Suprapubic skin (tissue), 4 donors: ENCODE measurements around the gene GEN1. TPM values are rescaled to one million over a fixed set of nuclear protein-coding genes. Genes with fewer than 3 reads are reported as not detected.

Experiments
- DNase-seq, 2 donors: peaks; one replicate each; pipeline ENCODE4 v3.0.0-alpha.2; 2019; ENCODE audit warnings: low spot score in 2 of 2
- H3K27ac ChIP-seq: fragments of 200-600 bp; sonication (generic); one replicate; pipeline ENCODE4 v1.5.1; 2019
- H3K27me3 ChIP-seq: fragments of 200-600 bp; sonication (generic); one replicate; pipeline ENCODE4 v1.5.1; 2019
- H3K36me3 ChIP-seq: fragments of 200-600 bp; sonication (generic); one replicate; pipeline ENCODE4 v1.5.1; 2019
- H3K4me1 ChIP-seq: fragments of 200-600 bp; sonication (generic); one replicate; pipeline ENCODE4 v1.5.1; 2019
- H3K4me3 ChIP-seq: fragments of 200-600 bp; sonication (generic); one replicate; pipeline ENCODE4 v1.5.1; 2019; ENCODE audit warnings: mild to moderate bottlenecking
- H3K9me3 ChIP-seq: fragments of 200-600 bp; sonication (generic); one replicate; pipeline ENCODE4 v1.5.1; 2019
- EP300 ChIP-seq: sonication (generic); formaldehyde crosslinking; IDR thresholded peaks from one replicate; pipeline ENCODE4 v1.6.1; 2017; ENCODE audit warnings: antibody characterized with exemption
- POLR2A ChIP-seq, 2 donors: fragments of 450-650 bp; IDR thresholded peaks; one replicate each; pipeline ENCODE4 v1.6.1; 2017; ENCODE audit warnings: antibody characterized with exemption in 2 of 2, mild to moderate bottlenecking in 2 of 2, moderate library complexity in 2 of 2
- POLR2AphosphoS5 ChIP-seq, 3 donors: sonication (generic); formaldehyde crosslinking; IDR thresholded peaks; one replicate each; pipeline ENCODE4 v1.6.1; 2017; ENCODE audit warnings: antibody characterized with exemption in 3 of 3
- WGBS: methylation state at CpG from one replicate; pipeline ENCODE4 v1.1.5; 2018; 5-methylcytosine and 5-hydroxymethylcytosine counted together
- total RNA-seq, 4 donors: library from RNA; depleted of rRNA; stranded (reverse); fragments of >200 nt; gene quantifications; one replicate each; pipeline ENCODE4 v1.1.0, GENCODE V29; 2016
- TF ChIP-seq, protein P1 (sequence below), 2 donors: fragments of 200-600 bp in 1 of 2; fragments of 450-650 bp in 1 of 2; sonication (generic) in 1 of 2; IDR thresholded peaks; one replicate each; pipeline ENCODE4 v1.5.1; 2016 to 2019; ENCODE audit warnings: antibody characterized with exemption in 2 of 2, mild to moderate bottlenecking in 1 of 2, moderate library complexity in 1 of 2

Gene GEN1
- total RNA-seq, 4 donors from 2014 or later: 8.9 to 15.2 (median 11.6) TPM

DNA sequence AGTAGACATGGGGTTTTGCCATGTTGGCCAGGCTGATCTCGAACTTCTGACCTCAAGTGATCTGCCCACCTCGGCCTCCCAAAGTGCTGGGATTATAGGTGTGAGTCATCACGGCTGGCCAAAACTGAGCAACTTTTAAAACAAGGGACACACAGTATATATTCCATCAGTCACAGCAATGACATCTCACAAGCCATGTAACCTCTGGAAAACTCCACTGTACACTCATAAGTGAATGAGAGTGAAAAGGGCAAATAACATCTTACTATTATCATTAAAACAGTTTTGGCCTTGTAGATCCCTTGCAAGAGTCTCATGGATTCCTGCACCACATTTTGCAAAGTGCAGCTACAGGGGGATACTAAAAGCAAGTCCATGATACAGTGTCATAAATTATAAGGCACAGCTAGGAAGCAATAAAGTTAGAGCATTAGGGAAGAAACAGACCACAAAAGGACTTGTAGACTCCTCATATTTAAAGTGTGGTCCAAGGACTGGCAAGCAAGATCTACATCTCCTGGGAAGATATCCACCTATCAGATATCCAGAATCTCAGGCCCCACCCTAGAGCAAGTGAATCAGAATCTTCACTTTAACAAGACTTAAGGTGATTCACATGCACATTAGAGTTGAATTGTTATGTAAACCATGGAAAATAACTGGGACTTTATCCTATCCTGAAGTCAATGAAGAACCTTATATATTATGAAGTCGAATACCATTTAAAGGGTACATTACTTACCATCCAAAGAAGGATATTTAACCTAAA is 6.1 kb upstream of the GEN1 start:
- Histone ChIP-seq H3K27me3 (no peaks in the 10 kb centered on the region), H3K4me1 (peaks cover 12% of the 10 kb centered on the region), H3K4me3 (no peak overlapping the region), H3K36me3 (no peaks in the 10 kb centered on the region), H3K27ac (no peak overlapping the region), H3K9me3 (no peaks in the 10 kb centered on the region)
- no peak for DNase-seq
- 92% methylated on average over 4 of the region's 4 CpGs for WGBS
- TF ChIP-seq POLR2A (IDR thresholded peaks at IDR 0.05) (no peak), EP300 (no peak), POLR2AphosphoS5 (IDR thresholded peaks at IDR 0.05) (no peak)
- TF ChIP-seq, protein P1, sequence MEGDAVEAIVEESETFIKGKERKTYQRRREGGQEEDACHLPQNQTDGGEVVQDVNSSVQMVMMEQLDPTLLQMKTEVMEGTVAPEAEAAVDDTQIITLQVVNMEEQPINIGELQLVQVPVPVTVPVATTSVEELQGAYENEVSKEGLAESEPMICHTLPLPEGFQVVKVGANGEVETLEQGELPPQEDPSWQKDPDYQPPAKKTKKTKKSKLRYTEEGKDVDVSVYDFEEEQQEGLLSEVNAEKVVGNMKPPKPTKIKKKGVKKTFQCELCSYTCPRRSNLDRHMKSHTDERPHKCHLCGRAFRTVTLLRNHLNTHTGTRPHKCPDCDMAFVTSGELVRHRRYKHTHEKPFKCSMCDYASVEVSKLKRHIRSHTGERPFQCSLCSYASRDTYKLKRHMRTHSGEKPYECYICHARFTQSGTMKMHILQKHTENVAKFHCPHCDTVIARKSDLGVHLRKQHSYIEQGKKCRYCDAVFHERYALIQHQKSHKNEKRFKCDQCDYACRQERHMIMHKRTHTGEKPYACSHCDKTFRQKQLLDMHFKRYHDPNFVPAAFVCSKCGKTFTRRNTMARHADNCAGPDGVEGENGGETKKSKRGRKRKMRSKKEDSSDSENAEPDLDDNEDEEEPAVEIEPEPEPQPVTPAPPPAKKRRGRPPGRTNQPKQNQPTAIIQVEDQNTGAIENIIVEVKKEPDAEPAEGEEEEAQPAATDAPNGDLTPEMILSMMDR (IDR thresholded peaks at IDR 0.05): no peak

DNA sequence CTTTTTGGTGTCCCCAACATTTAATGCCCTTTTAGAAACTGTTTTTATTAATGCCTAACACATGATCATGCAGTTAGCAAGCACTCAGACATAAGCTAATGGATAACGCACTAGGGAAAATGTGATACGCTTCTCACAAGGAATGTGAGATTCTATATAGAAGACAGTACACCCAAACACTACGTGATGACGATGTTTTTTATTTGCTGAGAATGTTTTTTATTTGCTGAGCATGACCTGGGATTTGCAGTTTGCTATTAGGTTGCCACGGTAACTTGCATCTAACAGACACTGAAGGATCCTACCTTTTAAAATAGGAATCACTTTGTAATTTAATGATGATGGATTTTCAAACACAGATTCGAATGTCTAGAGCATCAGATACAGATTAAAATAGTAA is 5.2 kb upstream of the GEN1 start:
- no peak for DNase-seq
- WGBS: 85% methylated on average over 6 of the region's 6 CpGs
- H3K27me3 ChIP-seq: no peaks in the 10 kb centered on the region
- peaks cover 13% of the 10 kb centered on the region for H3K4me1 ChIP-seq
- H3K36me3 ChIP-seq: no peaks in the 10 kb centered on the region
- no peak for TF ChIP-seq EP300
- no peak for TF ChIP-seq POLR2AphosphoS5 (IDR thresholded peaks at IDR 0.05)
- no peak overlapping the region for H3K27ac ChIP-seq
- H3K4me3 ChIP-seq: no peak overlapping the region
- H3K9me3 ChIP-seq: no peaks in the 10 kb centered on the region

DNA sequence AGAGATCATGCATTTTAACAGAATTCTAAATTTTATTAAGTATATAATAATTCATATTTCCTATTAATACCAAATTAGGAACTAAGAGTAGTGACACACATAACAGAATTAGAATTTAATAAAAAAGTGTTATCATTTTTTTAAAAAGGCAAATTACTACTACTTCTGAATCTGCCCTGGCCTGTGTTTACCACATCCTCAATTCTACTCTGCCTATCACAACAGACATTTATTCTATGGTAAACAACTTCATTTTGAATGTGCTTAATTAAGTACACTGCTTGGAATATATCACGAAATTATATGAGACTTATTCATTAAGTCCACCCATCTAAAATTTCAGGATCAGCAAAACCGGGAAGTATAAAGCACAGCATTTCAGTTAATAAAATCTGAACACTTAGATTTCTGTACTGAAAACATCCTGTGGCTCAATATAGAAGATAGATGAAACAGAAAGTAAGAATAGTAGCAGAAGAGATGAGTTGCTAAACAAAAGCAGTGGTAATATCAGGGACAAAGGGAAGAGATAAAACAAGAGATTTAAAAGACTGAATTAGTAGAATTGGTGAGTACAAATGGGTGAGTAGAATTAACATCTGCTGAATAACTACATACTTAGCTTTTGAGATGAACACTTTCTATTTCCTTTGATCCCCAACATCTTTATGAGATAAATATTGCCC is 4.0 kb upstream of the GEN1 start:
- 74% methylated on average over 2 of the region's 2 CpGs for WGBS
- TF ChIP-seq, protein P1 (IDR thresholded peaks at IDR 0.05): no peak
- TF ChIP-seq EP300 (no peak), POLR2A (IDR thresholded peaks at IDR 0.05) (no peak), POLR2AphosphoS5 (IDR thresholded peaks at IDR 0.05) (no peak)

DNA sequence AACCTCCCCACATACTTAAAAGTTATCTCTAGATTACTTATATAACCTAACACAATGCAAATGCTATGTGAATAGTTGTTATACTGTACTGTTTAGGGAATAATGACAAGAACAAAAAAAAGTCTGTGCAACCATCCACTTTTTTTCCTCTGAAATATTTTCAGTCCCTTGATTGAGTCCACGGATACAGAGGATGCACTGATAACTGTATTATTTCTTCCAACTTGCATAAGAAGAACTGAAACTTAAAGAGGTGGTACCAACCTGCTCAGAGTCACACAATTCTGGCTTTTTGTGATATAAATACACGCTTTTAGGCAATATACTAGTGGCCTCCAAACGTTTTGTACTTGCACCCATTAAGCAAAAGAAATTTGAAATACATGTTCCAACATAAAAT is 1.7 kb upstream of the GEN1 start:
- Histone ChIP-seq H3K27me3 (no peaks in the 10 kb centered on the region), H3K36me3 (no peaks in the 10 kb centered on the region), H3K4me3 (peak overlapping the region; percentile 87), H3K9me3 (no peaks in the 10 kb centered on the region), H3K27ac (no peak overlapping the region), H3K4me1 (peaks cover 30% of the 10 kb centered on the region)
- WGBS: 48% methylated on average over 3 of the region's 3 CpGs
- DNase-seq: no peak
- no peak for TF ChIP-seq POLR2A (IDR thresholded peaks at IDR 0.05)
- TF ChIP-seq POLR2AphosphoS5 (IDR thresholded peaks at IDR 0.05): no peak
- no peak for TF ChIP-seq EP300
- TF ChIP-seq, protein P1 (IDR thresholded peaks at IDR 0.05): no peak

More for the DNA sequence above, 4.0 kb upstream of the GEN1 start:
- Histone ChIP-seq H3K27me3 (no peaks in the 10 kb centered on the region), H3K9me3 (no peaks in the 10 kb centered on the region), H3K4me3 (no peak overlapping the region), H3K27ac (no peak overlapping the region), H3K4me1 (peaks cover 20% of the 10 kb centered on the region), H3K36me3 (no peaks in the 10 kb centered on the region)
- no peak for DNase-seq

DNA sequence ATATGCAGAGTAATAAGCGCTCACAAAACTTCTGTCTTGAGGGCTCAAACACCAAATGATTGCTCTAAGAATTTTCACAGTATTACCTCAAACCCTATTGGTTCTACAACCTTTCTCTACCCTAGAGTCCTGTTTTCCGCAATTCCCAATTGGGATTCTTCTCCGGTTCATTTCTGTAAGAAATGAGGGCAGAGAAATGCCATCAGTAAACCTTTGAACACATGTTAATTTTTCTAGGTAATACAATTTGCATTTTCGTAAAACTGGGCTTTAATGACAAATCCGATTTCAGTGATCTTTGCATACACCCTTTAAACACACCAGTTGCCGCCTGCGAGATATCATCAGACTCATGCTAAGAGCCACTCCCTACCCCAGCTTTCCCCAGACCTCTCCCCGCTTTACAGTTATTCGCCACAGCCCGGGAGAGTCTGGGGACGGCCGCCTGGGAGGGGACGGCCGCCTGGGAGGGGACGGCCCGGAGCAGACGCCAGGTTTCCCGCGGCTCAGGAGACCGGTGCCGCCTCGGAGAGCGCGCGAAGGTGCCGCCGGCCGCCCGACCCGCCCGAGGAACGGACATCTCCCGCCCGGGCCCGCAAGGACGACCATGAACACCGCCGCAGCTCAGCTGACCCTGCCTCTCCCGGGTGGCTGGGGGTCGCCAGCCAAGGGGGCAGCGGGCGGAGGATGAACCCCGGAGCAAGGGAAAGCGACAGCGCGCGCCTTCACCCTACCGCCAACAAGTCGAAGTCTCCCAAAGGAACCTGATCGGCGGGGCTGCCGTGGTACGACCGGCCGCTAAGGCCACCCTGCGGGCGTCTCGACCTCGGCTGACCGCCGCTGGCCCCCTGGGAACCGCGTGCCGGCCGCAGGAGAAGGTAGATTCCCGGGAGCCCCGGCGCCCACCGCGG is 791 bp upstream of the GEN1 start:
- 1% methylated on average over 24 of the region's 70 CpGs for WGBS
- H3K27me3 ChIP-seq: no peaks in the 10 kb centered on the region
- peak in 1 of 2 donors; percentile 80 for DNase-seq
- H3K36me3 ChIP-seq: no peaks in the 10 kb centered on the region
- H3K27ac ChIP-seq: peak overlapping the region; percentile 96
- H3K4me1 ChIP-seq: peaks cover 32% of the 10 kb centered on the region
- TF ChIP-seq POLR2AphosphoS5 (IDR thresholded peaks at IDR 0.05): no peak
- peak in 1 of 2 donors; percentile 21 for TF ChIP-seq POLR2A (IDR thresholded peaks at IDR 0.05)
- no peak for TF ChIP-seq EP300
- H3K9me3 ChIP-seq: no peaks in the 10 kb centered on the region
- peak overlapping the region; percentile 87 for H3K4me3 ChIP-seq
